SK-N-MC (cell line): Measurements from ENCODE around the gene NTRK1.
A peak's percentile ranks its signal among the peaks of the same experiment; 100 is the strongest.

Experiments
- DNase-seq: peaks from one replicate; pipeline ENCODE4 v3.0.0-alpha.2; 2011; ENCODE audit warnings: low read depth, low spot score
- H3K27ac ChIP-seq: fragments of 200-600 bp; sonication (generic); 2 replicates; pipeline ENCODE4 v1.5.1; 2016; ENCODE audit warnings: mixed run types
- H3K36me3 ChIP-seq: fragments of 200-600 bp; sonication (generic); 2 replicates; pipeline ENCODE4 v1.6.1; 2017; ENCODE audit warnings: antibody characterized with exemption, low read length, mixed read lengths; ENCODE audit not compliant: insufficient read depth
- H3K4me3 ChIP-seq: fragments of 200-600 bp; sonication (generic); 2 replicates; pipeline ENCODE4 v1.5.1; 2016
- H3K9ac ChIP-seq: fragments of 200-600 bp; sonication (generic); 2 replicates; pipeline ENCODE4 v1.8.0; 2017; ENCODE audit warnings: mixed run types, mixed read lengths; ENCODE audit not compliant: insufficient read length
- H3K9me3 ChIP-seq: fragments of 200-600 bp; sonication (generic); 2 replicates; pipeline ENCODE4 v1.6.1; 2017; ENCODE audit warnings: low read depth, mild to moderate bottlenecking, antibody characterized with exemption, low read length, moderate library complexity, mixed read lengths
- EZH2 ChIP-seq: fragments of 200-600 bp; sonication (generic); IDR thresholded peaks from one replicate; pipeline ENCODE4 v1.6.1; 2017; ENCODE audit warnings: antibody characterized with exemption
- FOXP2 ChIP-seq: optimal IDR thresholded peaks from 2 replicates; pipeline ENCODE3; 2011; ENCODE audit warnings: mild to moderate bottlenecking, moderate library complexity; ENCODE audit not compliant: insufficient read depth; ENCODE audit errors: extremely low read length, control extremely low read depth
- POLR2AphosphoS5 ChIP-seq: IDR thresholded peaks from 2 replicates; pipeline ENCODE4 v1.6.1; 2012; ENCODE audit warnings: mild to moderate bottlenecking, low read depth, low read length, borderline replicate concordance

NTRK1 gene

GRCh38 chr1:156893048-156893953, 32.6 kb downstream of the NTRK1 start, which contains the start of gene PEAR1:
PEAR1 (plus strand) TSS chr1:156893718; CDS start chr1:156903927, 10,209 bp downstream.
- H3K4me3 ChIP-seq: no peak within 1 kb of the TSS
- no peaks in the 10 kb centered on the region for H3K36me3 ChIP-seq
- DNase-seq: no peak
- H3K9me3 ChIP-seq: no peaks in the 10 kb centered on the region
- TF ChIP-seq POLR2AphosphoS5: no peak
- no peak for TF ChIP-seq FOXP2
- no peak for TF ChIP-seq EZH2
- H3K27ac ChIP-seq: no peak within 1 kb of the TSS
- H3K9ac ChIP-seq: no peak within 1 kb of the TSS

- Histone ChIP-seq H3K9me3 (no peaks in the 10 kb centered on the region), H3K9ac (no peak overlapping the region), H3K4me3 (no peak overlapping the region), H3K27ac (no peak overlapping the region), H3K36me3 (no peaks in the 10 kb centered on the region)
- DNase-seq: no peak
- TF ChIP-seq EZH2 (no peak), POLR2AphosphoS5 (no peak), FOXP2 (no peak)
These were observed 33.3 kb downstream of the NTRK1 start for GRCh38 chr1:156894001-156894400.

- peak overlapping the region; percentile 69; the same call in 1 of the 2 replicates for H3K27ac ChIP-seq
These were observed 34.2 kb downstream of the NTRK1 start for GRCh38 chr1:156894711-156895454.

DNA sequence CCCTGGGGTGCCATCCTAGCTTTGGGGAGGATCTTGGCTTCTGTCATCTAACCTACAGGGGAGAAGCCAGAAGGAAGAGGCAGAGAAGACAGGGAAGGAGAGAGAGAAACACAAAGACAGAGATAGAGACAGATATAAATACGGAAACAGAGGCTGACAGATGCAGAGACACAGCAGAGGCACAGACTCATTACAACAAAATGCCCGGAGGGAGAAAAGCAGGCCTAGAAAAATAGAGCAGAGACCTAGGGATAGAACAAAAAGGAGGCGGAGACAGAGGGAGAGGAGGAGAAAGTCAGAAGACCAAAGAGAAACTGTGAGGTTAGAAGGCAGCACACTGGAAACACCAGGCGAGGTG, 34.8 kb downstream of the NTRK1 start:
- Histone ChIP-seq H3K27ac (peak overlapping the region; percentile 69; the same call in 1 of the 2 replicates), H3K4me3 (no peak overlapping the region)
- TF ChIP-seq EZH2: no peak
- no peak for TF ChIP-seq POLR2AphosphoS5
- TF ChIP-seq FOXP2: no peak

More at GRCh38 chr1:156894711-156895454, 34.2 kb downstream of the NTRK1 start:
- TF ChIP-seq FOXP2: no peak
- TF ChIP-seq POLR2AphosphoS5: no peak
- TF ChIP-seq EZH2: no peak
- Histone ChIP-seq H3K9ac (no peak overlapping the region), H3K36me3 (no peaks in the 10 kb centered on the region), H3K9me3 (no peaks in the 10 kb centered on the region), H3K4me3 (no peak overlapping the region)
- DNase-seq: no peak

DNA sequence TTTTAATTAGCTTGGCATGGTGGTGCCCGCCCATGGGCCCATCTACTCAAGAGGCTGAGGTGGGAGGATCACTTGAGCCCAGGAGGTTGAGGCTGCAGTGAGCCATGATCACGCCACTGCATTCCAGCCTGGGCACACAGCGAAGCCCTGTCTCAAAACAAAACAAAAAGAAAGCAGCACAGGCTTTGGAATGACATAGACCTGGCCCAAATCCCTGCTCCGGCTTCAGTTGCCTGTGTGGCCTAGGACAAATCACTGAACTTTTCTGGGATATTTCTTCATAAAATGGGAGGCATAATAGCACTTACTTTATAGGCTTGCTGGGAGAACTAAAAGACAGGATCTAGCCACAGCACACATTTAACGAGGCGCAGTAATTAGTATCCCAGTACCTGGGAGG, 35.3 kb downstream of the NTRK1 start:
- TF ChIP-seq POLR2AphosphoS5: no peak
- TF ChIP-seq EZH2: no peak
- TF ChIP-seq FOXP2: no peak
- DNase-seq: no peak
- Histone ChIP-seq H3K27ac (no peak overlapping the region), H3K4me3 (no peak overlapping the region), H3K36me3 (no peaks in the 10 kb centered on the region), H3K9ac (no peak overlapping the region), H3K9me3 (no peaks in the 10 kb centered on the region)

More for the DNA sequence above, 34.8 kb downstream of the NTRK1 start:
- no peaks in the 10 kb centered on the region for H3K36me3 ChIP-seq
- H3K9me3 ChIP-seq: no peaks in the 10 kb centered on the region
- peak; percentile 35 for DNase-seq
- no peak overlapping the region for H3K9ac ChIP-seq

DNA sequence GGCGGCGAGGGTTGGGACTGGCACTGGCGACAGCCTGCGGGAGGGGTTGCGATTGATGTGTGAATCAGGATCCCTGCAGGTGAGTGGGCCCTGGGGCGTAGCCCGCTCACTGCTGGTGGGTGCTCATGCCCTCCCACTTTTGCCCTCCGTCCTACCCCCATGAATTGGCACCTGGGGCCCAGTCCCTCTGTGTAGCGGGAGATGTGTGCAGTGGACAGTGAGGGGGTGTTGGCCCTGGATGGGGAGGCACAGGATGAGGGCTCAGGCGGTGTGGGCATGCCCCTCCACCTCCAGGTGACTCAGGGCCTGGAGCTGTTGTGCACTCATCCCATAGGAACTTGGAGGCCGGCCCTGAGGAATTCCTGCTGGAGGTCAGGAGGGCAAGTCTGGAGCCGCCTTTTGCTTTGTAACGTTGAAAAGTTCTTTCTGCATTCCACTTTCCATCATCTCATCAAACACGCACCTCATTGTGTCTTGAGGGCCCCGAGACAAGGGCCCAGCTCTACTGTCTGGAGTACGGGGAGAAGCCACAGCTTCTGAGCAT, 35.9 kb downstream of the NTRK1 start:
- no peak overlapping the region for H3K27ac ChIP-seq
- H3K9me3 ChIP-seq: no peaks in the 10 kb centered on the region
- H3K9ac ChIP-seq: no peak overlapping the region
- no peak overlapping the region for H3K4me3 ChIP-seq
- TF ChIP-seq POLR2AphosphoS5 (no peak), FOXP2 (no peak), EZH2 (no peak)
- no peak for DNase-seq
- H3K36me3 ChIP-seq: no peaks in the 10 kb centered on the region

DNA sequence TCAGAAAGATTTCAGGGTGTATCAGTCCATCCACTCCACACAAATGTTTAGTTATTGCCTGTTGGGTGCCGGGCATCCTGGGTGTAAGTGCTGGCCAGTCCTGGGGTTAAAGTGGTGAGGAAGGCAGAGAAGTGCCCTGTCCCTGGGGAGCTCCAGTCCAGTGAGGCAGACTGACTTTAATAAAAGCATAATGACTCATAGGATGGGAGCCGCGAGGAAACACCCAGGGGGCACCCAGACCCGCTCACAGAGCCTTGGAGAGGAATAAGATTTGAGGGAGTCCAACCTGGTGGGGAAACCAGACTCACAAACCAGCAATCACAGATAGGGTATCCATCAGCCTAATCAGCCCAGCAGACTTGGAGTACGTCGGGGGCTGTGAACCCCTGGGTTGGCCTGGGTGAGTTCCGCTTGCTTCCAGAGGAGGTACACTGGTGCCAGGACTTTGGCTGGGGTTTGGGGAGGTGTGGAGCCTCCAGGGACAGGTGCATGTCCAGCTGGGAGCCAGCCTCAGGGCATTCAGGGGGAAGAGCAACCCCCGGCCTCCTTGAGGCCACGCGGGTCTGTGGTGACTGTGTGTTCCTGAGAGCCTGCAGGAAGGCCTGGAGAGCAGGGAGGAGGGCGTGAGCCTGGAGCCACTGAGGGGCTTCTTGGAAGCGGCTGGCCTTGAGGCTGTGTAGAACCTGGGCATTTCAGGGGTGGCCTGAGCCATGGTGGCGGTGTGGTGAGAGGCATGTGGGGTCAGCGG, 36.6 kb downstream of the NTRK1 start:
- H3K36me3 ChIP-seq: no peaks in the 10 kb centered on the region
- no peak overlapping the region for H3K4me3 ChIP-seq
- H3K9ac ChIP-seq: no peak overlapping the region
- TF ChIP-seq EZH2 (no peak), FOXP2 (no peak), POLR2AphosphoS5 (no peak)
- H3K9me3 ChIP-seq: no peaks in the 10 kb centered on the region
- no peak for DNase-seq
- H3K27ac ChIP-seq: no peak overlapping the region

DNA sequence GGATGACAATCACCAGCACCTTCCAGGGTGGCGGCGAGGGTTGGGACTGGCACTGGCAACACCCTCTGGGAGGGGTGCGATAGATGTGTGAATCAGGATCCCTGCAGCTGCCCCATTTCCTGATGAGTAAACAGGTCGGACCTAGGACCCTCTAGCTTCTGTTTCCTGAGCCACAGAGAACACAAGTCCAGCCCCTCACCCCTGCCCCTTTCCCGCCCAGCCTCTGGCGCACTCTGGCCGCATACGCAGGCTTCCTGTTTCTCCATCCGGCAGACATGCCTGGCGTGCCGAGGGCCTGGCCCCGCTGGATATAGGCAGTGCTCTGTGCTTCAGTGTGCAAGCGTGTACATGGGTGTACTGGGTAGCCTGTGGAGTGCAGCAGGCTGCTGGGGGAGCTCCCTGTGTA, 37.5 kb downstream of the NTRK1 start:
- Histone ChIP-seq H3K9me3 (no peaks in the 10 kb centered on the region), H3K36me3 (no peaks in the 10 kb centered on the region), H3K4me3 (no peak overlapping the region), H3K9ac (no peak overlapping the region), H3K27ac (no peak overlapping the region)
- DNase-seq: no peak
- no peak for TF ChIP-seq POLR2AphosphoS5
- TF ChIP-seq FOXP2: no peak
- TF ChIP-seq EZH2: no peak
